CD14-positive monocyte (primary cell): ENCODE measurements around the gene ANO5. TPM values are rescaled to one million over a fixed set of nuclear protein-coding genes. Genes with fewer than 3 reads are reported as not detected.

ENCODE experiments used
- DNase-seq, 3 donors: peaks; one replicate each; pipeline ENCODE4 v3.0.0-alpha.2; 2011 to 2022
- H2AFZ ChIP-seq: 2 replicates; pipeline ENCODE4 v1.6.0; 2012; ENCODE audit warnings: mild to moderate bottlenecking, low read depth, low read length, inconsistent platforms; ENCODE audit not compliant: insufficient read depth, poor library complexity, severe bottlenecking
- H3K27ac ChIP-seq, 2 donors: 1 replicate in 1 of 2; 2 replicates in 1 of 2; pipeline ENCODE4 v1.5.1; 2012 to 2013; ENCODE audit warnings: low read length in 2 of 2, control low read depth in 1 of 2, inconsistent platforms in 1 of 2, low read depth in 1 of 2, mild to moderate bottlenecking in 1 of 2
- H3K27me3 ChIP-seq, 2 donors: one replicate each; pipeline versions ENCODE4 v1.6.0 to v1.6.1; 2011 to 2013; ENCODE audit warnings: low read length in 2 of 2; ENCODE audit not compliant: control insufficient read depth in 2 of 2, insufficient read depth in 2 of 2
- H3K36me3 ChIP-seq, 2 donors: replicated peaks in 1 of 2; 1 replicate in 1 of 2; 2 replicates in 1 of 2; pipeline versions ENCODE4 v1.5.1 to v1.6.1; 2012 to 2013; ENCODE audit warnings: low read length in 2 of 2, control low read depth in 1 of 2, inconsistent platforms in 1 of 2, mild to moderate bottlenecking in 1 of 2; ENCODE audit not compliant: insufficient read depth in 2 of 2, control insufficient read depth in 1 of 2
- H3K4me1 ChIP-seq, 2 donors: 1 replicate in 1 of 2; 2 replicates in 1 of 2; pipeline versions ENCODE4 v1.5.1 to v1.6.1; 2012 to 2013; ENCODE audit warnings: low read length in 2 of 2, control low read depth in 1 of 2, inconsistent platforms in 1 of 2, mild to moderate bottlenecking in 1 of 2, moderate library complexity in 1 of 2; ENCODE audit not compliant: insufficient read depth in 2 of 2, control insufficient read depth in 1 of 2
- H3K4me2 ChIP-seq: replicated peaks from 2 replicates; pipeline ENCODE3; 2012; ENCODE audit warnings: low read length, moderate library complexity, mild to moderate bottlenecking; ENCODE audit not compliant: poor library complexity, severe bottlenecking; ENCODE audit errors: extremely low read depth
- H3K4me3 ChIP-seq, 3 experiments: fragments of 200-600 bp in 1 of 3; sonication (generic) in 1 of 3; replicated peaks in 1 of 3; 1 replicate in 2 of 3; 2 replicates in 1 of 3; pipeline ENCODE4 v1.5.1; 2011 to 2013; ENCODE audit warnings: low read length in 3 of 3, mild to moderate bottlenecking in 3 of 3, control low read depth in 2 of 3, low read depth in 2 of 3, inconsistent platforms in 1 of 3, moderate library complexity in 1 of 3
- H3K79me2 ChIP-seq: 2 replicates; pipeline ENCODE4 v1.6.0; 2012; ENCODE audit warnings: mild to moderate bottlenecking, control low read depth, inconsistent platforms, low read length, moderate library complexity; ENCODE audit not compliant: insufficient read depth
- H3K9ac ChIP-seq: 2 replicates; pipeline ENCODE4 v1.6.0; 2017; ENCODE audit warnings: low read length, mild to moderate bottlenecking; ENCODE audit not compliant: insufficient read depth, poor library complexity, severe bottlenecking
- H3K9me3 ChIP-seq, 2 donors: replicated peaks in 1 of 2; 1 replicate in 1 of 2; 2 replicates in 1 of 2; pipeline versions ENCODE4 v1.5.1 to v1.6.1; 2012 to 2013; ENCODE audit warnings: low read length in 2 of 2, control low read depth in 1 of 2; ENCODE audit not compliant: control insufficient read depth in 1 of 2, insufficient read depth in 1 of 2
- H4K20me1 ChIP-seq: 2 replicates; pipeline ENCODE4 v1.6.0; 2012; ENCODE audit warnings: mild to moderate bottlenecking, low read length, control low read depth, moderate library complexity; ENCODE audit not compliant: insufficient read depth
- H3K27ac Mint-ChIP-seq, 7 donors: one replicate each; pipeline ENCODE4 v1.8.0; 2020; ENCODE audit warnings: mild to moderate bottlenecking in 7 of 7, mixed read lengths in 7 of 7, moderate library complexity in 6 of 7, inconsistent platforms in 2 of 7
- H3K27me3 Mint-ChIP-seq, 3 donors: one replicate each; pipeline ENCODE4 v1.8.0; 2021 to 2022; ENCODE audit warnings: low read depth in 3 of 3, mild to moderate bottlenecking in 3 of 3, mixed read lengths in 3 of 3, moderate library complexity in 3 of 3, inconsistent platforms in 1 of 3
- H3K36me3 Mint-ChIP-seq, 2 donors: one replicate each; pipeline ENCODE4 v1.8.0; 2020; ENCODE audit warnings: mixed read lengths in 2 of 2, inconsistent platforms in 1 of 2, mild to moderate bottlenecking in 1 of 2
- H3K4me1 Mint-ChIP-seq: one replicate; pipeline ENCODE4 v1.8.0; 2020; ENCODE audit warnings: mild to moderate bottlenecking, mixed read lengths
- H3K4me3 Mint-ChIP-seq, 2 donors: one replicate each; pipeline ENCODE4 v1.8.0; 2020; ENCODE audit warnings: mild to moderate bottlenecking in 2 of 2, mixed read lengths in 2 of 2, moderate library complexity in 1 of 2
- H3K9me3 Mint-ChIP-seq, 7 donors: one replicate each; pipeline ENCODE4 v1.8.0; 2020 to 2022; ENCODE audit warnings: mixed read lengths in 7 of 7, mild to moderate bottlenecking in 6 of 7, moderate library complexity in 6 of 7, inconsistent platforms in 2 of 7
- WGBS: methylation state at CpG from one replicate; pipeline ENCODE4 v1.1.5; 2013; ENCODE audit warnings: missing lambda C conversion rate; ENCODE audit not compliant: insufficient coverage; 5-methylcytosine and 5-hydroxymethylcytosine counted together
- intact Hi-C, 2 donors: fragments of 100-400 bp; cut with micrococcal nuclease; formaldehyde crosslinking; loops; one replicate each; pipeline versions ENCODE4 v1.15.0 to v1.15.1; 2023
- polyA plus RNA-seq, 3 donors: library from polyadenylated mRNA; depleted of rRNA in 1 of 3; unstranded in 2 of 3; stranded (reverse) in 1 of 3; fragments of 300-500 nt in 2 of 3; fragments of >200 nt in 1 of 3; fragmentation: Illumina TruSeq in 2 of 3; gene quantifications; 1 replicate in 2 of 3; 2 replicates in 1 of 3; pipeline ENCODE4 v1.2.3, GENCODE V29; 2012 to 2021
- TF ChIP-seq, protein P1 (sequence below): fragments of 200-600 bp; IDR thresholded peaks from one replicate; pipeline ENCODE4 v1.8.0; 2022; ENCODE audit warnings: antibody characterized with exemption, mild to moderate bottlenecking

The ANO5 gene
- polyA plus RNA-seq, 3 donors = 1.0 to 1.4 (median 1.1) TPM

DNA sequence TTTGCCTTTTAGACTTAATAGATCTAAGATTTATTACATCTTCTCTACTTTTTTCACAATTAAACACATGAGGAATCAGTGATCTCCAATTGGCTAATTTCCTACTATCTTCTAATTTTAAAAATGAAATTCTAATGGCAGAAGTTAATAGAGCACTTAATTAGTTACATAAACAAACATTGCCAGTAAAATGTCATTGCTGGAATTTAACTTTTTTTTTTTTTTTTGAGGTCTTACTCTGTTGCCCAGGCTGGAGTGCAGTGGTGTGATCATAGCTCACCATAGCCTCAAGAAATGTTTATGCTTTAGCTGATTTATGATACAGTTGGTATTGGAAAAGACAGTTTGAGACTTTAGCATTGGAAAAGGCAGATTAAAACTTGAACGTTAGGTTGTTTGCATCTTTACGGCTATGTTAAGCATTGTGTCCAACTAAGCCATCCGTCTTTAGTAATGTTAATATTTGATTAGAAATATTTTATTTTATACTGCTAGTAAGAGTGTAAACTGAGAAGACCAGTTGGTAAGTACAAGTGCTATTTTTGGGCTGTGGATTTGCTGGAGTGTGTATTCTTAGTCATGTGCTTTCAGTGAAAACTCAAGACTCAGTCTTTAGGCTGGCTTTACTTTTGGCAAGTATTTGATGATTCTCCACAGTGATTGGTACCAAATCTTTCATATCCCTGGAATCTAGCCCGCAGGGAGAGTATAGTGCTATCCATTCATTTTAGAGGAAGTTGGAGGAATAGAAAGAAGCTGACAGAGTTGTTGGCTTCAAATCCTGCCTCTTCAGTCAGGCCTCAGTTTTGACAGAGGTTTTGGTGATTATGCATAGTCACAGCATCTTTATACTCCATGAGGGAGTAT lies 4.5 kb downstream of the ANO5 start:
- no peak overlapping the region for H3K27ac ChIP-seq
- no peak overlapping the region for H3K9ac ChIP-seq
- 80% methylated on average over 1 of the region's 4 CpGs for WGBS
- H3K4me1 Mint-ChIP-seq = peaks cover 24% of the 10 kb centered on the region
- intact Hi-C loops = no loop called here
- TF ChIP-seq, protein P1, sequence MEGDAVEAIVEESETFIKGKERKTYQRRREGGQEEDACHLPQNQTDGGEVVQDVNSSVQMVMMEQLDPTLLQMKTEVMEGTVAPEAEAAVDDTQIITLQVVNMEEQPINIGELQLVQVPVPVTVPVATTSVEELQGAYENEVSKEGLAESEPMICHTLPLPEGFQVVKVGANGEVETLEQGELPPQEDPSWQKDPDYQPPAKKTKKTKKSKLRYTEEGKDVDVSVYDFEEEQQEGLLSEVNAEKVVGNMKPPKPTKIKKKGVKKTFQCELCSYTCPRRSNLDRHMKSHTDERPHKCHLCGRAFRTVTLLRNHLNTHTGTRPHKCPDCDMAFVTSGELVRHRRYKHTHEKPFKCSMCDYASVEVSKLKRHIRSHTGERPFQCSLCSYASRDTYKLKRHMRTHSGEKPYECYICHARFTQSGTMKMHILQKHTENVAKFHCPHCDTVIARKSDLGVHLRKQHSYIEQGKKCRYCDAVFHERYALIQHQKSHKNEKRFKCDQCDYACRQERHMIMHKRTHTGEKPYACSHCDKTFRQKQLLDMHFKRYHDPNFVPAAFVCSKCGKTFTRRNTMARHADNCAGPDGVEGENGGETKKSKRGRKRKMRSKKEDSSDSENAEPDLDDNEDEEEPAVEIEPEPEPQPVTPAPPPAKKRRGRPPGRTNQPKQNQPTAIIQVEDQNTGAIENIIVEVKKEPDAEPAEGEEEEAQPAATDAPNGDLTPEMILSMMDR = no peak
- H3K4me2 ChIP-seq = no peak overlapping the region
- H3K4me3 ChIP-seq = no peak overlapping the region
- no peaks in the 10 kb centered on the region for H3K36me3 Mint-ChIP-seq
- no peak overlapping the region for H3K27ac Mint-ChIP-seq
- no peak for DNase-seq
- no peaks in the 10 kb centered on the region for H3K36me3 ChIP-seq
- peaks cover 3 to 11% (median 4%) of the 10 kb centered on the region in 3 donors for H3K27me3 Mint-ChIP-seq
- H3K27me3 ChIP-seq = peaks cover 0 to 3% of the 10 kb centered on the region in 2 donors
- H3K79me2 ChIP-seq = peaks cover 19% of the 10 kb centered on the region
- H4K20me1 ChIP-seq = peaks cover 9% of the 10 kb centered on the region
- no peak overlapping the region for H2AFZ ChIP-seq
- peaks cover 0 to 3% (median 0%) of the 10 kb centered on the region in 7 donors for H3K9me3 Mint-ChIP-seq
- no peak overlapping the region for H3K4me3 Mint-ChIP-seq
- H3K4me1 ChIP-seq = peaks cover 16 to 23% of the 10 kb centered on the region in 2 donors
- H3K9me3 ChIP-seq = no peaks in the 10 kb centered on the region

DNA sequence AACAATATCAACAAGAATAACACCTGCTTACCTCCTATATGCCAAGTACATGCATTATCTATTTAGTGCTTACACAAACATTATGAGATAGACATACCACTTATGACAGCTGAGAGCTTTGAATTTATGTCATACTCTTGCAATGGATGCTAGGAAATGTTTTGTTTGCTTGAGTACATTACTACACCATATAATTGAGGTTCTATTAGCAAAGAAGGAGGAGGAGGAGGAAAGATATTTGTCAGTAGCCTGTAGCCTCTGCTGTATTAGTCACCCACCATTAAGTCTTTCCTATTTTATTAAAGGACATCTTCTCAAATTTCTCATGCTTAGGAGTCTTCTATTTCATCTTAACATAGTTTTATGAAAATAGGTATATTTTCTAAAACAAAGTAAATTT lies 6.4 kb downstream of the ANO5 start:
- intact Hi-C loops = no loop called here
- Histone ChIP-seq H3K27me3 (no peaks in the 10 kb centered on the region), H3K36me3 (no peaks in the 10 kb centered on the region), H4K20me1 (peaks cover 9% of the 10 kb centered on the region), H3K27ac (no peak overlapping the region), H3K79me2 (peaks cover 16% of the 10 kb centered on the region), H3K9me3 (no peaks in the 10 kb centered on the region), H3K4me1 (peaks cover 3 to 9% of the 10 kb centered on the region in 2 donors), H3K9ac (no peak overlapping the region), H3K4me2 (no peak overlapping the region), H3K4me3 (no peak overlapping the region), H2AFZ (no peak overlapping the region)
- peaks cover 0 to 1% (median 0%) of the 10 kb centered on the region in 7 donors for H3K9me3 Mint-ChIP-seq
- no peak overlapping the region for H3K27ac Mint-ChIP-seq
- H3K4me1 Mint-ChIP-seq = peaks cover 9% of the 10 kb centered on the region
- H3K4me3 Mint-ChIP-seq = no peak overlapping the region
- no peaks in the 10 kb centered on the region for H3K36me3 Mint-ChIP-seq
- peaks cover 0 to 1% (median 0%) of the 10 kb centered on the region in 3 donors for H3K27me3 Mint-ChIP-seq
- TF ChIP-seq, protein P1 = no peak
- no peak for DNase-seq
